GM12878 (cell line): ENCODE results near the gene GUK1. TPM values are rescaled to one million over a fixed set of nuclear protein-coding genes. Genes with fewer than 3 reads are reported as not detected.

Experiments
- ATAC-seq: fragments of 200-7000 bp; cut with Tn5 transposase; 3 replicates; pipeline ENCODE4 v1.9.1; 2020; ENCODE audit warnings: mild to moderate bottlenecking, moderate library complexity
- BruUV-seq: library from RNA; stranded (reverse); fragments of 400-500 nt; replicated peaks from 2 replicates; lab custom pipeline; 2021; lab: Mats Ljungman, UMichigan
- CTCF ChIA-PET: fragments of 300-600 bp; sonication (Branson Sonifier 250); formaldehyde crosslinking; extraction: SDS; loops from one replicate; lab custom pipeline; 2021; ENCODE audit warnings: inconsistent platforms; lab: Yijun Ruan, JAX
- POLR2A ChIA-PET: fragments of 350-600 bp; formaldehyde crosslinking; extraction: SDS; loops from one replicate; lab custom pipeline; 2021; ENCODE audit warnings: inconsistent platforms; lab: Charles Lee
- RAD21 ChIA-PET: fragments of 300-600 bp; sonication (Branson Sonifier 250); formaldehyde crosslinking; loops from one replicate; lab custom pipeline; 2023; ENCODE audit warnings: antibody characterized with exemption; ENCODE audit not compliant: unreplicated experiment; lab: Charles Lee
- SMC1A ChIA-PET: fragments of 300-600 bp; sonication (Branson Sonifier 250); formaldehyde crosslinking; loops from one replicate; lab custom pipeline; 2023; ENCODE audit not compliant: unreplicated experiment, uncharacterized antibody; lab: Charles Lee
- DNase-seq: peaks from one replicate; pipeline ENCODE4 v3.0.0-alpha.2; 2011; ENCODE audit warnings: low read depth, low spot score
- FAIRE-seq: peaks from 3 replicates; lab custom pipeline; 2011; peaks lifted over from hg19 to GRCh38; lab: Jason Lieb, UNC
- H2AFZ ChIP-seq: 2 replicates; pipeline ENCODE4 v1.6.0; 2011; ENCODE audit warnings: low read depth, low read length, control low read depth; ENCODE audit not compliant: control insufficient read depth
- H3K27ac ChIP-seq: 2 replicates; pipeline ENCODE4 v1.5.1; 2011; ENCODE audit warnings: control low read depth; ENCODE audit not compliant: control insufficient read depth, insufficient read depth
- H3K27me3 ChIP-seq, 2 experiments: replicated peaks in 1 of 2; 2 replicates each; pipeline versions ENCODE4 v1.6.0 to v1.6.1; 2011; ENCODE audit warnings: low read length in 1 of 2; ENCODE audit not compliant: control insufficient read depth in 2 of 2, insufficient read depth in 2 of 2
- H3K36me3 ChIP-seq, 2 experiments: 2 replicates each; pipeline ENCODE4 v1.5.1; 2011; ENCODE audit warnings: low read length in 1 of 2; ENCODE audit not compliant: control insufficient read depth in 2 of 2, insufficient read depth in 2 of 2
- H3K4me1 ChIP-seq: 2 replicates; pipeline ENCODE4 v1.6.1; 2011; ENCODE audit warnings: mild to moderate bottlenecking, low read length, moderate library complexity, mixed read lengths; ENCODE audit not compliant: control insufficient read depth, insufficient read depth
- H3K4me2 ChIP-seq: 2 replicates; pipeline ENCODE4 v1.6.0; 2011; ENCODE audit warnings: control low read depth; ENCODE audit not compliant: control insufficient read depth, insufficient read depth
- H3K4me3 ChIP-seq: fragments of 200-600 bp; sonication (generic); 2 replicates; pipeline ENCODE4 v1.5.1; 2016
- H3K79me2 ChIP-seq: 2 replicates; pipeline ENCODE4 v1.6.0; 2011; ENCODE audit warnings: low read length; ENCODE audit not compliant: control insufficient read depth, insufficient read depth
- H3K9ac ChIP-seq: 2 replicates; pipeline ENCODE4 v1.8.0; 2011; ENCODE audit warnings: low read length, control low read depth, mixed read lengths; ENCODE audit not compliant: control insufficient read depth, insufficient read depth
- H3K9me3 ChIP-seq: replicated peaks from 3 replicates; pipeline ENCODE4 v1.5.1; 2011; ENCODE audit warnings: mild to moderate bottlenecking, low read length; ENCODE audit not compliant: control insufficient read depth, insufficient read depth
- H4K20me1 ChIP-seq: 2 replicates; pipeline ENCODE4 v1.6.0; 2011; ENCODE audit not compliant: control insufficient read depth, insufficient read depth
- ATF7 ChIP-seq: fragments of 450-650 bp; IDR thresholded peaks from 2 replicates; pipeline ENCODE4 v1.6.1; 2016; ENCODE audit warnings: low read depth, mild to moderate bottlenecking
- CHD4 ChIP-seq: fragments of 200-600 bp; sonication (generic); IDR thresholded peaks from 2 replicates; pipeline ENCODE4 v1.6.1; 2016; ENCODE audit warnings: mild to moderate bottlenecking
- EED ChIP-seq: sonication (generic); IDR thresholded peaks from 2 replicates; pipeline ENCODE4 v1.6.1; 2016; ENCODE audit warnings: antibody characterized with exemption, low read depth
- ZBTB11 ChIP-seq: fragments of 450-650 bp; formaldehyde crosslinking; IDR thresholded peaks from 2 replicates; pipeline ENCODE4 v1.5.0; 2022; ENCODE audit warnings: mild to moderate bottlenecking, missing genetic modification characterization
- WGBS: methylation state at CpG from one replicate; pipeline ENCODE4 v1.1.6; 2016; ENCODE audit warnings: low lambda C conversion rate; ENCODE audit not compliant: insufficient replicate concordance, insufficient coverage; ENCODE audit errors: missing lambda C conversion rate; 5-methylcytosine and 5-hydroxymethylcytosine counted together
- in situ Hi-C: fragments of 300-500 bp; cut with MboI; formaldehyde crosslinking; loops from 9 replicates; pipeline ENCODE4 v1.14.3; 2018; ENCODE audit warnings: mixed read lengths
- intact Hi-C: fragments of 100-400 bp; cut with micrococcal nuclease; formaldehyde crosslinking; loops from one replicate; pipeline ENCODE4 v1.14.2; 2022; ENCODE audit not compliant: unreplicated experiment
- polyA plus RNA-seq, 11 experiments: library from polyadenylated mRNA; depleted of rRNA in 4 of 11; unstranded in 6 of 11; stranded (reverse) in 5 of 11; fragments of >200 nt; fragmentation: Nextera tagmentation in 4 of 11; fragmentation: Illumina TruSeq in 1 of 11; extraction: Ambion mirVana in 4 of 11; extraction: Trizol in 1 of 11; gene quantifications; 1 replicate in 1 of 11; 2 replicates in 10 of 11; pipeline versions ENCODE4 v1.2.1 to v1.2.3, GENCODE V29; 2011 to 2016; ENCODE audit warnings: inconsistent platforms in 2 of 11, missing spikeins in 2 of 11, low read depth in 1 of 11
- total RNA-seq, 4 experiments: library from RNA; depleted of rRNA in 3 of 4; stranded (reverse); fragments of >200 nt in 3 of 4; fragmentation: Illumina TruSeq in 1 of 4; extraction: Trizol in 1 of 4; gene quantifications; 2 replicates each; pipeline versions ENCODE4 v1.2.1 to v1.2.3, GENCODE V29; 2013 to 2021

The GUK1 gene
- total and polyA plus RNA-seq, 10 of the 15 experiments (the other 5 are each of a cell fraction or from before 2014, with no cell fraction given): 6.3 to 357 (median 203) TPM

- H4K20me1 ChIP-seq: no peaks in the 10 kb centered on the region
- TF ChIP-seq CHD4 (no peak), ZBTB11 (CRISPR knock-in tag) (no peak), ATF7 (peak; percentile 63; the same call in 1 of the 2 replicates), EED (no peak)
- TF ChIP-seq, all 136 proteins: peak for 1
- H3K79me2 ChIP-seq: peaks cover 4% of the 10 kb centered on the region
- in situ Hi-C loops (no loop called here), intact Hi-C loops (no loop called here)
- no peak overlapping the region for H2AFZ ChIP-seq
- POLR2A ChIA-PET: interaction anchor here (0.7 to 1.6 kb wide), 3 partner anchors 8 to 39 kb away, joined by 3 to 4 read pairs (median 4); no protein-coding TSS in a partner anchor
- RAD21 ChIA-PET: interaction anchor here (4.1 to 4.6 kb wide), 2 partner anchors 38 to 170 kb away, joined by 27 to 34 read pairs; no protein-coding TSS in a partner anchor
- H3K36me3 ChIP-seq: no peaks in the 10 kb centered on the region
- DNase-seq (no peak), ATAC-seq (no peak), FAIRE-seq (no peak)
- no peak overlapping the region for H3K27ac ChIP-seq
- peaks cover 13% of the 10 kb centered on the region for H3K4me1 ChIP-seq
- no peaks in the 10 kb centered on the region for H3K27me3 ChIP-seq
- 54% methylated on average over 12 of the region's 12 CpGs for WGBS
- BruUV-seq: no TSS peak
- CTCF ChIA-PET: interaction anchor here (1.0 to 5.2 kb wide), 5 partner anchors 11 to 237 kb away, joined by 4 to 63 read pairs (median 40); partner anchors contain the start of genes GUK1 and TRIM11
- no peak overlapping the region for H3K4me3 ChIP-seq
- H3K9me3 ChIP-seq: no peaks in the 10 kb centered on the region
- SMC1A ChIA-PET: interaction anchor here (3.0 kb wide), 1 partner anchor 36 kb away, joined by 10 read pairs; no protein-coding TSS in a partner anchor
- H3K9ac ChIP-seq: no peak overlapping the region
- H3K4me2 ChIP-seq: no peak overlapping the region
Observed at GRCh38 chr1:228168563-228169270, 28.6 kb downstream of the GUK1 start.
